Measurements from ENCODE around the gene TMX2.
"Not testable (repeated sequence)": the region's sequence is repeated elsewhere in the genome, so short reads cannot be mapped to it uniquely, and the experiment has no call there.

The TMX2 gene

GRCh38 chr11:57712256-57713150 lies at the start of gene TMX2:
TMX2 (plus strand) TSS chr11:57712593; CDS start chr11:57712619, 26 bp downstream.
- peak; percentile 100 for DNase-seq (ENCODE audit: low spot score)

- DNase-seq (ENCODE audit: low spot score): no peak
Observed at GRCh38 chr11:57662893-57663292, 49.5 kb upstream of the TMX2 start.

GRCh38 chr11:57663975-57664374 lies 48.4 kb upstream of the TMX2 start:
- no peak for DNase-seq (ENCODE audit: low spot score)

GRCh38 chr11:57667117-57667735 lies 45.2 kb upstream of the TMX2 start:
- DNase-seq (ENCODE audit: low spot score): peak; percentile 99

GRCh38 chr11:57667736-57668433 lies 44.5 kb upstream of the TMX2 start, which contains the start of gene ZDHHC5:
ZDHHC5 (plus strand) TSS chr11:57668114; CDS start chr11:57673091, 4,977 bp downstream.
- peak; percentile 99 for DNase-seq (ENCODE audit: low spot score)

- no peak for DNase-seq (ENCODE audit: low spot score)
Observed at GRCh38 chr11:57668434-57668782, 44.0 kb upstream of the TMX2 start.

GRCh38 chr11:57674251-57674650 lies 38.1 kb upstream of the TMX2 start:
- no peak for DNase-seq (ENCODE audit: low spot score)

- no peak for DNase-seq (ENCODE audit: low spot score)
Observed at GRCh38 chr11:57675176-57675941, 37.0 kb upstream of the TMX2 start.

- no peak for DNase-seq (ENCODE audit: low spot score)
Observed at GRCh38 chr11:57679396-57679795, 33.0 kb upstream of the TMX2 start.

GRCh38 chr11:57680552-57680874 lies 31.9 kb upstream of the TMX2 start:
- no peak for DNase-seq (ENCODE audit: low spot score)

GRCh38 chr11:57681168-57681567 lies 31.2 kb upstream of the TMX2 start:
- DNase-seq (ENCODE audit: low spot score): no peak

- not testable (repeated sequence) for DNase-seq (ENCODE audit: low spot score)
Observed at GRCh38 chr11:57690474-57690873, 21.9 kb upstream of the TMX2 start.

GRCh38 chr11:57698843-57699365 lies 13.5 kb upstream of the TMX2 start:
- DNase-seq (ENCODE audit: low spot score): no peak

- DNase-seq (ENCODE audit: low spot score): no peak
Observed at GRCh38 chr11:57699813-57700212, 12.6 kb upstream of the TMX2 start.

GRCh38 chr11:57700425-57700824 lies 12.0 kb upstream of the TMX2 start:
- no peak for DNase-seq (ENCODE audit: low spot score)

GRCh38 chr11:57703341-57703740 lies 9.1 kb upstream of the TMX2 start:
- DNase-seq (ENCODE audit: low spot score): no peak

GRCh38 chr11:57704932-57705331 lies 7.5 kb upstream of the TMX2 start:
- no peak for DNase-seq (ENCODE audit: low spot score)

- not testable (repeated sequence) for DNase-seq (ENCODE audit: low spot score)
Observed at GRCh38 chr11:57705432-57705831, 7.0 kb upstream of the TMX2 start.

- no peak for DNase-seq (ENCODE audit: low spot score)
Observed at GRCh38 chr11:57709802-57710367, 2.5 kb upstream of the TMX2 start.

GRCh38 chr11:57711414-57712255 lies 758 bp upstream of the TMX2 start, which contains the start of gene MED19:
MED19 (minus strand) TSS chr11:57712215; CDS start chr11:57712179, 36 bp downstream.
- peak; percentile 66 for DNase-seq (ENCODE audit: low spot score)

All from pons (tissue), 1 donor.